Keratinocyte (primary cell): ENCODE data around the gene C17orf75. TPM values are rescaled to one million over a fixed set of nuclear protein-coding genes. Genes with fewer than 3 reads are reported as not detected.
"Not testable (repeated sequence)": the region's sequence is repeated elsewhere in the genome, so short reads cannot be mapped to it uniquely, and the experiment has no call there.

Source experiments
- DNase-seq: peaks from one replicate; pipeline ENCODE4 v3.0.0-alpha.2; 2011; ENCODE audit warnings: low read depth, missing footprints, low spot score
- FAIRE-seq: peaks from 2 replicates; lab custom pipeline; 2011; peaks lifted over from hg19 to GRCh38; lab: Jason Lieb, UNC
- H2AFZ ChIP-seq: 2 replicates; pipeline ENCODE4 v1.6.0; 2012; ENCODE audit warnings: low read length, control low read depth, inconsistent platforms; ENCODE audit not compliant: control insufficient read depth
- H3K27ac ChIP-seq: 2 replicates; pipeline ENCODE4 v1.5.1; 2011; ENCODE audit warnings: low read length; ENCODE audit not compliant: control insufficient read depth, insufficient read depth
- H3K27me3 ChIP-seq: 3 replicates; pipeline ENCODE4 v1.6.0; 2011; ENCODE audit warnings: low read length; ENCODE audit not compliant: control insufficient read depth, insufficient read depth; ENCODE audit errors: extremely low read depth
- H3K36me3 ChIP-seq, 2 experiments: 2 replicates in 1 of 2; 3 replicates in 1 of 2; pipeline ENCODE4 v1.5.1; 2011; ENCODE audit warnings: low read length in 2 of 2, mild to moderate bottlenecking in 1 of 2; ENCODE audit not compliant: control insufficient read depth in 2 of 2, insufficient read depth in 2 of 2; ENCODE audit errors: extremely low read depth in 1 of 2
- H3K4me1 ChIP-seq: 3 replicates; pipeline ENCODE4 v1.5.1; 2011; ENCODE audit warnings: low read length; ENCODE audit not compliant: control insufficient read depth, insufficient read depth; ENCODE audit errors: extremely low read depth
- H3K4me2 ChIP-seq: 3 replicates; pipeline ENCODE4 v1.6.0; 2011; ENCODE audit warnings: low read depth, low read length; ENCODE audit not compliant: control insufficient read depth, insufficient read depth; ENCODE audit errors: extremely low read depth
- H3K4me3 ChIP-seq, 3 experiments: fragments of 200-600 bp in 1 of 3; sonication (generic) in 1 of 3; 2 replicates in 2 of 3; 3 replicates in 1 of 3; pipeline ENCODE4 v1.5.1; 2011 to 2016; ENCODE audit warnings: low read length in 3 of 3, mild to moderate bottlenecking in 3 of 3, control low read depth in 2 of 3, inconsistent platforms in 1 of 3, low read depth in 1 of 3, mixed read lengths in 1 of 3, mixed run types in 1 of 3, moderate library complexity in 1 of 3; ENCODE audit not compliant: control insufficient read depth in 2 of 3, insufficient read depth in 2 of 3; ENCODE audit errors: extremely low read depth in 1 of 3
- H3K79me2 ChIP-seq: 2 replicates; pipeline ENCODE4 v1.6.0; 2012; ENCODE audit warnings: low read length; ENCODE audit not compliant: control insufficient read depth, insufficient read depth
- H3K9ac ChIP-seq: 3 replicates; pipeline ENCODE4 v1.6.0; 2011; ENCODE audit warnings: low read length; ENCODE audit not compliant: control insufficient read depth, insufficient read depth; ENCODE audit errors: extremely low read depth
- H3K9me1 ChIP-seq: 3 replicates; pipeline ENCODE4 v1.6.0; 2011; ENCODE audit warnings: low read length; ENCODE audit not compliant: control insufficient read depth, insufficient read depth; ENCODE audit errors: extremely low read depth
- H3K9me3 ChIP-seq: 2 replicates; pipeline ENCODE4 v1.5.1; 2012; ENCODE audit warnings: low read depth, low read length; ENCODE audit not compliant: control insufficient read depth
- H4K20me1 ChIP-seq: 3 replicates; pipeline ENCODE4 v1.6.0; 2011; ENCODE audit warnings: low read length; ENCODE audit not compliant: control insufficient read depth, insufficient read depth; ENCODE audit errors: extremely low read depth
- EZH2 ChIP-seq: IDR thresholded peaks from one replicate; pipeline ENCODE4 v1.6.1; 2012; ENCODE audit warnings: inconsistent platforms, mild to moderate bottlenecking, low read length, moderate library complexity
- dilution Hi-C: fragments of 300-500 bp; cut with MboI; formaldehyde crosslinking; loops from one replicate; pipeline ENCODE4 v1.7.0; 2020; ENCODE audit warnings: low sequenced_read_pairs; ENCODE audit not compliant: extremely low pct_ligation_motif_present
- polyA minus RNA-seq, 3 experiments: library from RNA; depleted of rRNA, polyadenylated mRNA; stranded (reverse); fragments of >200 nt; gene quantifications; 1 replicate in 1 of 3; 2 replicates in 1 of 3; 3 replicates in 1 of 3; pipeline ENCODE4 v1.2.3, GENCODE V29; 2011
- polyA plus RNA-seq, 5 experiments: library from polyadenylated mRNA; depleted of rRNA in 3 of 5; stranded (reverse) in 3 of 5; stranded (forward) in 1 of 5; unstranded in 1 of 5; fragments of >200 nt; gene quantifications; 1 replicate in 1 of 5; 2 replicates in 3 of 5; 3 replicates in 1 of 5; pipeline versions ENCODE4 v1.2.1 to v1.2.3, GENCODE V29; 2011 to 2012; ENCODE audit warnings: missing spikeins in 2 of 5, low read depth in 1 of 5, low replicate concordance in 1 of 5
- TF ChIP-seq, protein P1 (sequence below), 3 experiments: IDR thresholded peaks in 1 of 3; conservative IDR thresholded peaks in 1 of 3; optimal IDR thresholded peaks in 1 of 3; 2 replicates in 2 of 3; 3 replicates in 1 of 3; pipeline versions ENCODE3 to v1.5.1; 2011; ENCODE audit warnings: low read length in 3 of 3, mild to moderate bottlenecking in 3 of 3, moderate library complexity in 2 of 3, control low read depth in 1 of 3, inconsistent platforms in 1 of 3; ENCODE audit not compliant: insufficient read depth in 2 of 3; ENCODE audit errors: extremely low read depth in 1 of 3

Gene C17orf75
- polyA plus RNA-seq (12.1 to 18.7 TPM (median 14.7 TPM) in 3 replicates), polyA minus RNA-seq (1.8 to 10.0 TPM (median 7.6 TPM) in 3 replicates)
- polyA plus RNA-seq (2011; ENCODE audit: low read depth) = 6.1 TPM
- polyA plus RNA-seq (2011; cell fraction: cytosol; rRNA removed) = 11.5 and 18.1 TPM in 2 replicates
- 17.7 and 20.6 TPM in 2 replicates for polyA plus RNA-seq (2011; cell fraction: nucleus; rRNA removed)
- 15.2 and 16.2 TPM in 2 replicates for polyA plus RNA-seq (2012; ENCODE audit: low replicate concordance)
- 6.1 TPM for polyA minus RNA-seq (2011; cell fraction: cytosol; rRNA and poly(A)+ RNA removed)
- 4.1 and 4.8 TPM in 2 replicates for polyA minus RNA-seq (2011; cell fraction: nucleus; rRNA and poly(A)+ RNA removed)

DNA sequence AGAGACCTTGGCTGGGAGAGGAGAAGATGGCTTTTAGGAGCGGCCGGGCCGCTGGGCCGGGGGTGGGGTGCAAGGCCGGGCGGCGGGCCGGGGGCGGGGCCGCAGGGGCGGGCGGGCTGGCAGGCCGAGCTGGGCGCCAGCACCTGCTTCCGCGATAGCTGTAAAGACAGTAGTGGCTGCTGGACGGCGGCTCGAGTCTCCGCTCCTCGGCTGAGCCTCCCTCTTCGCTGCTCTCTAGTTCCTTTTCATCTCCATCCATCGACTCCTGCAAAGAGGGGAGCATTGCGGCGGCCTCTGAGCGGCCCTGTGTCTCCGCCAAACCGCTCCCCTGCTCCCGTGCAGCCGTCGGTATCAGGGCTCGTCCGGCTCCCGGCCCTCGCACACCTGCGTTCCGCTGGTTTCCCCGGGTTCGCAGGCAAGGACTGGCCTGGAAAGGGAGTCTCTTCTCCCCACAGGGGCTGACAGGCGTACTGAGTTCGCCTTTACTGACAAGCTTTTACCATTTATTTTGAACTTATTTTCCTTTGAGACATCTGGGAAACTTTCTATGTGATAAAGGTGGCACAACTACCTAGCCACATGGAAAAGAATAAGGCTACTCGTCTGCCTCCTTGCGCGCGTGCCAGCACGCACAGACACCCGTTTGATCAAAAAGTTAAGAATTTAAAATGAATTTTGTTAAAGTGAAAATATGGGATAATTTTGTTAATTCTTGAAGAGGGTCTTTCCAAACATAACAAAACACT is at the start of gene C17orf75:
Gene C17orf75, minus strand, starts transcription at position 317 of the 746 bp plus-strand sequence. Its CDS starts 34 bp downstream, at position 283.
- no peaks in the 10 kb centered on the region for H3K9me3 ChIP-seq
- no peaks in the 10 kb centered on the region for H3K9me1 ChIP-seq
- H3K79me2 ChIP-seq = peaks cover 6% of the 10 kb centered on the region
- DNase-seq (no peak), FAIRE-seq (no peak)
- H3K9ac ChIP-seq = peak within 1 kb of the TSS; percentile 93
- peak within 1 kb of the TSS; percentile 100 for H3K4me2 ChIP-seq
- H3K4me1 ChIP-seq = peaks cover 15% of the 10 kb centered on the region
- H3K27ac ChIP-seq = peak within 1 kb of the TSS; percentile 80
- dilution Hi-C loops = no loop called here
- peak within 1 kb of the TSS; percentile 97 for H2AFZ ChIP-seq
- H3K36me3 ChIP-seq = peaks cover 4 to 9% of the 10 kb centered on the region in 2 experiments
- no peaks in the 10 kb centered on the region for H4K20me1 ChIP-seq
- no peak for TF ChIP-seq EZH2
- TF ChIP-seq, protein P1, sequence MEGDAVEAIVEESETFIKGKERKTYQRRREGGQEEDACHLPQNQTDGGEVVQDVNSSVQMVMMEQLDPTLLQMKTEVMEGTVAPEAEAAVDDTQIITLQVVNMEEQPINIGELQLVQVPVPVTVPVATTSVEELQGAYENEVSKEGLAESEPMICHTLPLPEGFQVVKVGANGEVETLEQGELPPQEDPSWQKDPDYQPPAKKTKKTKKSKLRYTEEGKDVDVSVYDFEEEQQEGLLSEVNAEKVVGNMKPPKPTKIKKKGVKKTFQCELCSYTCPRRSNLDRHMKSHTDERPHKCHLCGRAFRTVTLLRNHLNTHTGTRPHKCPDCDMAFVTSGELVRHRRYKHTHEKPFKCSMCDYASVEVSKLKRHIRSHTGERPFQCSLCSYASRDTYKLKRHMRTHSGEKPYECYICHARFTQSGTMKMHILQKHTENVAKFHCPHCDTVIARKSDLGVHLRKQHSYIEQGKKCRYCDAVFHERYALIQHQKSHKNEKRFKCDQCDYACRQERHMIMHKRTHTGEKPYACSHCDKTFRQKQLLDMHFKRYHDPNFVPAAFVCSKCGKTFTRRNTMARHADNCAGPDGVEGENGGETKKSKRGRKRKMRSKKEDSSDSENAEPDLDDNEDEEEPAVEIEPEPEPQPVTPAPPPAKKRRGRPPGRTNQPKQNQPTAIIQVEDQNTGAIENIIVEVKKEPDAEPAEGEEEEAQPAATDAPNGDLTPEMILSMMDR (optimal IDR thresholded peaks at IDR 0.05 in 1 of 3, IDR thresholded peaks at IDR 0.05 in 1 of 3, conservative IDR thresholded peaks at IDR 0.05 in 1 of 3; ENCODE audit: extremely low read depth in 1 of 3, insufficient read depth in 2 of 3, low read length in 3 of 3) = no peak
- H3K4me3 ChIP-seq = peak within 1 kb of the TSS; percentile 66 to 92 (median 87)
- no peaks in the 10 kb centered on the region for H3K27me3 ChIP-seq

GRCh38 chr17:32388613-32389459 is 46.9 kb upstream of the C17orf75 start:
- no peak overlapping the region for H3K9ac ChIP-seq
- no peaks in the 10 kb centered on the region for H3K27me3 ChIP-seq
- H4K20me1 ChIP-seq = no peaks in the 10 kb centered on the region
- H3K4me2 ChIP-seq = no peak overlapping the region
- H3K9me1 ChIP-seq = no peaks in the 10 kb centered on the region
- FAIRE-seq = no peak
- H3K4me3 ChIP-seq = no peak overlapping the region
- TF ChIP-seq, protein P1 (optimal IDR thresholded peaks at IDR 0.05 in 1 of 3, IDR thresholded peaks at IDR 0.05 in 1 of 3, conservative IDR thresholded peaks at IDR 0.05 in 1 of 3; ENCODE audit: extremely low read depth in 1 of 3, insufficient read depth in 2 of 3, low read length in 3 of 3) = no peak
- no peak for TF ChIP-seq EZH2
- H3K4me1 ChIP-seq = peaks cover 3% of the 10 kb centered on the region
- no peak overlapping the region for H2AFZ ChIP-seq
- no peaks in the 10 kb centered on the region for H3K9me3 ChIP-seq
- H3K27ac ChIP-seq = no peak overlapping the region
- H3K79me2 ChIP-seq = no peaks in the 10 kb centered on the region
- dilution Hi-C loops = no loop called here
- H3K36me3 ChIP-seq = peaks cover 0 to 3% of the 10 kb centered on the region in 2 experiments
- DNase-seq = no peak

DNA sequence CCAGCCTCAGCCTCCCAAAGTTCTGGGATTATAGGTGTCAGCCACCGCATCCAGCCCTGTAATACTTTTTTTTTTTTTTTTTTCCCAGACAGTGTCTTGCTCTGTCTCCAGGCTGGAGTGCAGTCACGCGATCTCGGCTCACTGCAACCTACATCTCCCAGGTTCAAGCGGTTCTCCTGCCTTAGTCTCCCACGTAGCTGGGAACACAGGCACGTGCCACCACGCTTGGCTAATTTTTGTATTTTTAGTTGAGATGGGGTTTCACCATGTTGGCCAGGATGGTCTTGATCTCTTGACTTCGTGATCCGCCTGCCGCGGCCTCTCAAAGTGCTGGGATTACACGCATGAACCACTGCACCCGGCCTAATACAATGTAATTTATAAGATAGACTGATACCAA is 46.2 kb upstream of the C17orf75 start:
- H3K4me2 ChIP-seq, H3K9ac ChIP-seq, H3K4me3 ChIP-seq, H3K36me3 ChIP-seq, FAIRE-seq, H3K9me3 ChIP-seq, H3K27ac ChIP-seq, H3K4me1 ChIP-seq, dilution Hi-C loops, DNase-seq, H3K27me3 ChIP-seq, H3K79me2 ChIP-seq, H2AFZ ChIP-seq, H3K9me1 ChIP-seq, H4K20me1 ChIP-seq: not testable (repeated sequence)
